Adrenal gland (tissue), 12 donors: ENCODE results near the gene LGALS8. TPM values are rescaled to one million over a fixed set of nuclear protein-coding genes. Genes with fewer than 3 reads are reported as not detected.

Experiments
- DNase-seq, 7 donors: peaks; one replicate each; pipeline ENCODE4 v3.0.0-alpha.2; 2019 to 2020
- H3K27ac ChIP-seq, 5 donors: fragments of 200-600 bp; sonication (generic) in 4 of 5; 1 replicate in 3 of 5; 2 replicates in 2 of 5; pipeline versions ENCODE4 v1.5.1 to v1.8.0; 2016 to 2020; ENCODE audit warnings: mild to moderate bottlenecking in 1 of 5
- H3K27me3 ChIP-seq: fragments of 200-600 bp; 2 replicates; pipeline ENCODE4 v1.8.0; 2021
- H3K36me3 ChIP-seq, 2 donors: fragments of 200-600 bp; replicated peaks in 1 of 2; 1 replicate in 1 of 2; 2 replicates in 1 of 2; pipeline versions ENCODE4 v1.5.1 to v1.8.0; 2018 to 2022
- H3K4me1 ChIP-seq, 2 donors: fragments of 200-600 bp; replicated peaks in 1 of 2; 1 replicate in 1 of 2; 2 replicates in 1 of 2; pipeline versions ENCODE4 v1.5.1 to v1.8.0; 2018 to 2021
- H3K4me3 ChIP-seq, 4 donors: fragments of 200-600 bp; sonication (generic) in 3 of 4; one replicate each; pipeline ENCODE4 v1.5.1; 2016 to 2018
- H3K9me3 ChIP-seq, 3 donors: fragments of 200-600 bp; sonication (generic) in 1 of 3; replicated peaks in 1 of 3; 1 replicate in 2 of 3; 2 replicates in 1 of 3; pipeline versions ENCODE4 v1.5.1 to v1.8.0; 2016 to 2021
- CTCF ChIP-seq, 6 experiments: fragments of 450-650 bp in 4 of 6; fragments of 200-600 bp in 2 of 6; sonication (generic) in 1 of 6; IDR thresholded peaks; 1 replicate in 5 of 6; 2 replicates in 1 of 6; pipeline versions ENCODE4 v1.5.1 to v1.8.0; 2016 to 2021; ENCODE audit warnings: antibody characterized with exemption in 6 of 6, mild to moderate bottlenecking in 2 of 6, moderate library complexity in 1 of 6
- POLR2A ChIP-seq, 2 donors: fragments of 450-650 bp; IDR thresholded peaks; one replicate each; pipeline ENCODE4 v1.6.1; 2017; ENCODE audit warnings: antibody characterized with exemption in 2 of 2, mild to moderate bottlenecking in 2 of 2, moderate library complexity in 1 of 2
- WGBS, 4 donors: extraction: QIAGEN DNeasy Blood & Tissue Kit in 2 of 4; methylation state at CpG; one replicate each; pipeline versions ENCODE4 v1.1.5 to v1.1.7; 2013 to 2017; 5-methylcytosine and 5-hydroxymethylcytosine counted together
- intact Hi-C, 2 donors: fragments of 100-400 bp; cut with DNase I; formaldehyde crosslinking; loops; one replicate each; pipeline versions ENCODE4 v1.14.1 to v1.15.0; 2022 to 2023
- polyA plus RNA-seq, 3 donors: library from polyadenylated mRNA; stranded (reverse); fragments of 200-250 nt in 2 of 3; fragments of 350-450 nt in 1 of 3; fragmentation: Illumina TruSeq in 1 of 3; extraction: RNeasy Lipid Tissue Mini Kit (QIAGEN cat#74804) in 1 of 3; gene quantifications; one replicate each; pipeline ENCODE4 v1.2.3, GENCODE V29; 2013 to 2014
- total RNA-seq, 9 donors: library from RNA; depleted of rRNA in 4 of 9; stranded (reverse); fragments of >200 nt in 4 of 9; fragments of 120-200 nt in 1 of 9; fragmentation: NEBNext Ultra II Directional in 1 of 9; extraction: Animal tissue kit (Norgen Biotek cat#: 25700) in 1 of 9; gene quantifications; one replicate each; pipeline versions ENCODE4 v1.1.0 to v1.2.4, GENCODE V29; 2013 to 2023
- donor health status: healthy with polysubstance abuse.
- donor health status: Bipolar disorder and iron deficiency.
- donor health status: DM: yes; HTN: yes; CAD: no.
- donor health status: DM: no; HTN: no; CAD: no.
- donor health status: DM: no; HTN: no; CAD: no.
- donor health status: DM: yes; HTN: yes; CAD: no.

Gene LGALS8
- total and polyA plus RNA-seq, 12 donors = 23.2 to 100 (median 54.6) TPM

- intact Hi-C loops = no loop called here
Observed at GRCh38 chr1:236522937-236523703, 662 bp upstream of the LGALS8 start.

GRCh38 chr1:236524142-236524894 is 536 bp downstream of the LGALS8 start:
- peak overlapping the region; percentile 19 to 97 (median 94) for H3K4me3 ChIP-seq
- 0 to 1% (median 0%) methylated on average over 13 to 32 of the region's 32 CpGs for whole genome bisulfite sequencing, 4 donors
- no peaks in the 10 kb centered on the region for H3K9me3 ChIP-seq
- no peaks in the 10 kb centered on the region for H3K27me3 ChIP-seq
- peaks cover 4 to 10% of the 10 kb centered on the region in 2 donors for H3K4me1 ChIP-seq
- peaks cover 0 to 19% of the 10 kb centered on the region in 2 donors for H3K36me3 ChIP-seq
- H3K27ac ChIP-seq = peak overlapping the region; percentile 81 to 98 (median 84)
- TF ChIP-seq POLR2A (IDR thresholded peaks at IDR 0.05) (no peak), CTCF (IDR thresholded peaks at IDR 0.05) (no peak)
- intact Hi-C loops = no loop called here
- DNase-seq = peak; percentile 34 to 68 (median 63)

More at GRCh38 chr1:236522937-236523703, 662 bp upstream of the LGALS8 start:
- TF ChIP-seq CTCF (IDR thresholded peaks at IDR 0.05) = no peak
- TF ChIP-seq POLR2A (IDR thresholded peaks at IDR 0.05) = no peak
- peaks cover 4 to 10% of the 10 kb centered on the region in 2 donors for H3K4me1 ChIP-seq
- H3K27ac ChIP-seq = peak overlapping the region; percentile 81 to 98 (median 84)
- H3K9me3 ChIP-seq = no peaks in the 10 kb centered on the region
- peak overlapping the region; percentile 19 to 97 (median 94) for H3K4me3 ChIP-seq
- no peaks in the 10 kb centered on the region for H3K27me3 ChIP-seq
- DNase-seq = peak in 3 of 7 donors; percentile 21 to 59 (median 33)
- WGBS, 4 donors = 22 to 33% (median 27%) methylated on average over 25 to 26 of the region's 26 CpGs
- H3K36me3 ChIP-seq = peaks cover 0 to 19% of the 10 kb centered on the region in 2 donors

- peaks cover 4 to 10% of the 10 kb centered on the region in 2 donors for H3K4me1 ChIP-seq
- WGBS, 4 donors = 5 to 13% (median 9%) methylated on average over 3 of the region's 3 CpGs
- no peak for TF ChIP-seq POLR2A (IDR thresholded peaks at IDR 0.05)
- no peak for TF ChIP-seq CTCF (IDR thresholded peaks at IDR 0.05)
- H3K27ac ChIP-seq = peak overlapping the region in 3 of 5 donors; percentile 84 to 98 (median 86)
- no peaks in the 10 kb centered on the region for H3K27me3 ChIP-seq
- no peaks in the 10 kb centered on the region for H3K9me3 ChIP-seq
- intact Hi-C loops = no loop called here
- peak overlapping the region in 3 of 4 donors; percentile 93 to 97 (median 95) for H3K4me3 ChIP-seq
- H3K36me3 ChIP-seq = peaks cover 0 to 19% of the 10 kb centered on the region in 2 donors
- no peak for DNase-seq
Observed at GRCh38 chr1:236524895-236525184, 1.1 kb downstream of the LGALS8 start.

- Histone ChIP-seq H3K4me3 (no peak overlapping the region), H3K27me3 (no peaks in the 10 kb centered on the region), H3K36me3 (peaks cover 0 to 22% of the 10 kb centered on the region in 2 donors), H3K27ac (no peak overlapping the region), H3K9me3 (no peaks in the 10 kb centered on the region), H3K4me1 (peaks cover 4 to 10% of the 10 kb centered on the region in 2 donors)
- whole genome bisulfite sequencing, 4 donors = 74 to 87% (median 79%) methylated on average over 3 of the region's 3 CpGs
- intact Hi-C loops = no loop called here
- TF ChIP-seq POLR2A (IDR thresholded peaks at IDR 0.05) (no peak), CTCF (IDR thresholded peaks at IDR 0.05) (no peak)
- DNase-seq = no peak
Observed at GRCh38 chr1:236526079-236526478, 2.3 kb downstream of the LGALS8 start.
